Lower leg skin (tissue), 3 donors: ENCODE data around the gene FAM107A.

ENCODE experiments used
- CTCF ChIP-seq, 3 donors: fragments of 450-650 bp; IDR thresholded peaks; one replicate each; pipeline ENCODE4 v1.5.1; 2016; ENCODE audit warnings: antibody characterized with exemption in 3 of 3, mild to moderate bottlenecking in 3 of 3, moderate library complexity in 2 of 3
- POLR2A ChIP-seq, 2 donors: fragments of 450-650 bp; IDR thresholded peaks; one replicate each; pipeline ENCODE4 v1.6.1; 2016 to 2017; ENCODE audit warnings: antibody characterized with exemption in 2 of 2, mild to moderate bottlenecking in 1 of 2, moderate library complexity in 1 of 2

- no peak for TF ChIP-seq CTCF (IDR thresholded peaks at IDR 0.05)
- no peak for TF ChIP-seq POLR2A (IDR thresholded peaks at IDR 0.05)
These were observed 37.6 kb downstream of the FAM107A start for GRCh38 chr3:58539626-58540025.
